Measurements from ENCODE around the gene TCF7L1.
A peak's percentile ranks its signal among the peaks of the same experiment; 100 is the strongest.

Gene TCF7L1

GRCh38 chr2:85264471-85264870 lies 131.3 kb downstream of the TCF7L1 start:
- in situ Hi-C loops (cut with HindIII; ENCODE audit: low sequenced_read_pairs), result no loop called here

GRCh38 chr2:85265304-85265703 lies 132.1 kb downstream of the TCF7L1 start:
- no peak for TF ChIP-seq CTCF (IDR thresholded peaks at IDR 0.05; ENCODE audit: low read depth, low read length, missing control alignments)
- DNase-seq (ENCODE audit: low read depth), result no peak
- H3K4me3 ChIP-seq (ENCODE audit: low read depth, low read length), result no peak overlapping the region
- in situ Hi-C loops (cut with HindIII; ENCODE audit: low sequenced_read_pairs), result no loop called here

More at GRCh38 chr2:85264471-85264870, 131.3 kb downstream of the TCF7L1 start:
- no peak overlapping the region for H3K4me3 ChIP-seq (ENCODE audit: low read depth, low read length)
- no peak for DNase-seq (ENCODE audit: low read depth)
- no peak for TF ChIP-seq CTCF (IDR thresholded peaks at IDR 0.05; ENCODE audit: low read depth, low read length, missing control alignments)

GRCh38 chr2:85266146-85267041 lies 133.2 kb downstream of the TCF7L1 start:
- no peak for DNase-seq (ENCODE audit: low read depth)
- TF ChIP-seq CTCF (IDR thresholded peaks at IDR 0.05; ENCODE audit: low read depth, low read length, missing control alignments), result peak; percentile 85
- in situ Hi-C loops (cut with HindIII; ENCODE audit: low sequenced_read_pairs), result no loop called here
- H3K4me3 ChIP-seq (ENCODE audit: low read depth, low read length), result no peak overlapping the region

GRCh38 chr2:85269959-85270358 lies 136.8 kb downstream of the TCF7L1 start:
- no peak overlapping the region for H3K4me3 ChIP-seq (ENCODE audit: low read depth, low read length)
- in situ Hi-C loops (cut with HindIII; ENCODE audit: low sequenced_read_pairs), result no loop called here
- DNase-seq (ENCODE audit: low read depth), result no peak
- no peak for TF ChIP-seq CTCF (IDR thresholded peaks at IDR 0.05; ENCODE audit: low read depth, low read length, missing control alignments)

GRCh38 chr2:85272357-85272756 lies 139.2 kb downstream of the TCF7L1 start:
- in situ Hi-C loops (cut with HindIII; ENCODE audit: low sequenced_read_pairs), result no loop called here
- no peak overlapping the region for H3K4me3 ChIP-seq (ENCODE audit: low read depth, low read length)
- TF ChIP-seq CTCF (IDR thresholded peaks at IDR 0.05; ENCODE audit: low read depth, low read length, missing control alignments), result no peak
- DNase-seq (ENCODE audit: low read depth), result no peak

- DNase-seq (ENCODE audit: low read depth), result peak; percentile 73
- TF ChIP-seq CTCF (IDR thresholded peaks at IDR 0.05; ENCODE audit: low read depth, low read length, missing control alignments), result no peak
- H3K4me3 ChIP-seq (ENCODE audit: low read depth, low read length), result no peak overlapping the region
- in situ Hi-C loops (cut with HindIII; ENCODE audit: low sequenced_read_pairs), result no loop called here
Observed at GRCh38 chr2:85273738-85274731, 140.8 kb downstream of the TCF7L1 start.

Data from astrocyte of the cerebellum (primary cell).